COLO829 (cell line): ENCODE results near the gene KCNJ6.

Experiments
- DNase-seq: peaks from one replicate; pipeline ENCODE4 v3.0.0; 2012; ENCODE audit warnings: low spot score

KCNJ6 gene

DNA sequence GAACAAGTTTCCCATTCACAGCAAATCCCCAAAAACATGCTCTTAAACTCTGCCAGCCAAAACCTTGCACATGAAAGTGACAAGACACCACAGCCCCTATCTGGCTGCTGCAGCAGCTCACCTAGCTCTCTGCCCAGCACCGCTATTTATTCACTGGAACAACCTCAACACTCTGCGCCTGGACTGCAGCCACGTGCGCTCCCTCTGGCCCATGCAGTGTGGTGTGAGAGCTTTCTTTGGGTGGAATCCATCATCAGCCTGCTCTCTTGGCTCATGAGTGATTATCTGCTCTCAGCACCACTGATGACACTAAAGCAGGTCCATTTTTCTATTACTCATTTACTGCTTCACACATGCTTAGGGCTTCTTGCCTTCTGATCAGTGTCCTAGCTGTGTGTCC lies 11.4 kb downstream of the KCNJ6 start:
- no peak for DNase-seq

DNA sequence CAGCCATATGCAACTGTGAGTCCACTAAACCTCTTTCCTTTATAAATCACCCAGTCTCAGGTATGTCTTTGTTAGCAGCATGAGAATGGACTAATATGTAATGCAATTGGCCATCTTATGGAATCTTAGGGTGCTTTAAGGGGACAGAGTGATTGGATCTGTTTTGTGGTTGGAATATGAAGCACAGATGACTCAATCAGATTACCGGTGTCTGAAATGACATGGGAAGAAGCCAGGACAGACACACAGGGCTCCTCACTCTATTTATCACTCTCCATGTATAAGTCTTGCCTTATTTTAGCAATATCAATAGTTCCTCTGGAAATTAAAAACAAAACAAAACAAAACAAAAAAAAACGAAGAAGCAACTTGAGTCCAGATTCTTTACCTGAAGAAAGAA lies 12.9 kb downstream of the KCNJ6 start:
- no peak for DNase-seq

DNA sequence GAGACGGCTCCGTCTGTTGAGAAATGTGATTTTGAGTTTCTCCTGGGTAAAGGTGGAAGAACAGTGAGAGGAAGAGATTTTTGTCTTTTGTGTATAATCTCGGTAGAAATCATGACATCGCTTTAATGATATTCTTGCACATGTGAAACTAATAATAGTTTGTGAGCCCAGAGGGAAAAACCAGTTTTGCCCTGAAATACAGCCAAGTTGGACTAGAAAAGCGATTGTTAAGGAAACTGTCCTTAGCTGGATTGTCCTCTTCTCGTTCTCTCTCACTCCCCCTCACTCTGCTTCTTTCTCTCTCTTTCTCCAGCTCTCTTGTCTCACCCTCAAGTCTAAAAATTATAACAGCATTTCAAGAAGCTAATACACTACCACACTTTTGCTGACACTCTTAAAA lies 17.1 kb downstream of the KCNJ6 start:
- DNase-seq = no peak

DNA sequence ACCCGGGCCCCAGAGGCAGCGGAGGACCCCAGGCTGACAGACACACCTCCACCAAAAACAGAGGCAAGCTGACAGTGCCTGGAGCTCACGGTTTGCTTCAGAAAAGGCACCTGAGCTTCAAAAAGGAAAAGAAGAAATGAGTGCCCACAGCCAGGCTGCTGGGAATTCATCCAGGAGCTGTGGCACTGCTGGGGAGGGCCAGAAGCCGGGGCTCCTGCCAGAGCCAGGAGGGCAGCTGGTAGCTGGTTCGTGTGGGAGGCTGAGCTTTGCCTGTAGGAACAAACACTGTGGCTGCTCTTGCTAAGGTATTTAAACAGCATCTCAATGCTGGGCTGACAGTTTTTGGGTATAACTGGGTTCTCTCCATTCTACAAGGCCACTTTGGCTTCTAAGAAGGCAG lies 19.5 kb downstream of the KCNJ6 start:
- DNase-seq = no peak

DNA sequence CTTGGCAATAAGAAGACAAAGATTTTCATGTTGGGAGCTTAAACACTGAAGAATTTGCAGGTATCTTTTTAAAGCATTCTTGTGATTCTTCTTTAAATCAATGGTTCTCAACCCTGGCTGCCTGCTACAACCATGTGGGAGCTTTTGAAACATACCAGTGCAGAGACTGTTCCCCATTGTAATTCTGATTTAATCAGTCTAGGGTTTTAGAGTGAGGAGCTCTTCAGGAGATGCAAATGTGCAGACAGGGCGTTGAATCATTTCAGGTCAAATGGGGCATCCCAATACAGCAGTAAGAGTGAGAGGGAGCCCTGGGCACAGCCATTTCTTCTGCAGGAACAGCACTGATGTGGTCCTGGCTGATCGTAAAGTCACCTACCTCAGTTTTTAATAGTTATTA lies 24.3 kb downstream of the KCNJ6 start:
- DNase-seq = no peak

DNA sequence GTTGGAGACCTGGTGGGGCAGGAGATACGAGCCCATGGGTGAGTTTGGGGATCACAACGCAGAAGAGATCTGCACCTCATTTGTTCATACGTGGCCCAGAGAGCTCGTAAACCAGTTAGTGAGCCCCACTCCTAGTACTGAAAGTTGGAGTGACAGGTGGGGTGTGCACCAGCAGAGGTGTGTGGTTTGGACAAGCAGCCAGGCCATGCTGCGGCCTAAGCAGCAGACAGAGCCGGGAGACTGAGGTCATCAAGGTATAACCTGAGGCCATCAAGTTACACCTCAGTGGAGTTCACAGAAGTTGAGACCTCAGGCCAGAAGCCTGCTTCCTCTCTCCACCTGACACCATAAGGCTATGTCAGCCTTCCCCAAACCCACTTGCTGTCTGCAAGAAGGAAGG lies 27.6 kb downstream of the KCNJ6 start:
- DNase-seq = no peak

DNA sequence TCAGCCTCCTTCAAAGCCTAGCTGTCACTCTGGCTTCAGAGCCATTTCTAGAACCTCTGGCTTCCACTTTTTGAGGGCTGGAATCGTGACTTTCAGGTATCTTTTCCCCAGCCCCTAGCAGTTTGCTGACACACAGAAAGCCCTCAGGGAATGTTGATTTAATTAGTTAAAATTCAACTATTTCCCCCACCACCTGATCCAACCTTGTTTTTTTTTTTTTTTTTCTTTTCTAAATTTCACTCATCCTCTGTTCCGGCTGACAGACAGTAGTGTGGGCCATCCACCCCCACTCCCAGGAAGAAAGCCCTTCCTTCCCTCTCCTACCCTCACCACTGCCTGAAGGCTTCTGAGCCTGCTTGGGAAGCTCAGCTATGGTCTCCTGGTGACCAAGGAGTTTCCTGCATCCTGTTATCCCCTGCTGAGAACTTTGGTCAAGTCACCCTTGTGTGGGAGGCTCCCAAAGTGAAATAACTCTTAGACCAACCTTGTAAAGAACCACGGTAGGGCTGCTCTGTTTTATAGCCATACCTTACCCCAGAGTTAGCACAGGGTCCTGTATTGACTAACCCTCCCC lies 29.4 kb downstream of the KCNJ6 start:
- no peak for DNase-seq

DNA sequence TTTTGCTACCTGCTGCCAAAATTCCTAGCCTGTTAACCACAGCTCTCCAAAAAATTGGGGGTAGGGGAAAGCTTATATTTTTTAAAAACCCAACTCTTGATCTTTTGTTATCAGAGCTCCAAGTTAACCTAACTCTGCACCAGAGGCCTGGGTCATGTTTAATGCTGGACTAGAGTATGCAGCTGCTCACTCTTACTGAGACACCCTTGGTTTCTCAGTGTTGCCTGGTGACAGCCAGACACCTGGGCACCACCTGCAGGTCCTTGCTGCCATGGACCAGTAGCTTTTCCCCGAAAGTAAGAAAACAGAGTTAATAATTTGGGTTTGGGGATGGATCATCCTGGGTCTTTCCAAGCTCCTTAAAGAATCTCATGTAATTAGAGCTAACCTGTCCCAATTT lies 30.1 kb downstream of the KCNJ6 start:
- DNase-seq = no peak

DNA sequence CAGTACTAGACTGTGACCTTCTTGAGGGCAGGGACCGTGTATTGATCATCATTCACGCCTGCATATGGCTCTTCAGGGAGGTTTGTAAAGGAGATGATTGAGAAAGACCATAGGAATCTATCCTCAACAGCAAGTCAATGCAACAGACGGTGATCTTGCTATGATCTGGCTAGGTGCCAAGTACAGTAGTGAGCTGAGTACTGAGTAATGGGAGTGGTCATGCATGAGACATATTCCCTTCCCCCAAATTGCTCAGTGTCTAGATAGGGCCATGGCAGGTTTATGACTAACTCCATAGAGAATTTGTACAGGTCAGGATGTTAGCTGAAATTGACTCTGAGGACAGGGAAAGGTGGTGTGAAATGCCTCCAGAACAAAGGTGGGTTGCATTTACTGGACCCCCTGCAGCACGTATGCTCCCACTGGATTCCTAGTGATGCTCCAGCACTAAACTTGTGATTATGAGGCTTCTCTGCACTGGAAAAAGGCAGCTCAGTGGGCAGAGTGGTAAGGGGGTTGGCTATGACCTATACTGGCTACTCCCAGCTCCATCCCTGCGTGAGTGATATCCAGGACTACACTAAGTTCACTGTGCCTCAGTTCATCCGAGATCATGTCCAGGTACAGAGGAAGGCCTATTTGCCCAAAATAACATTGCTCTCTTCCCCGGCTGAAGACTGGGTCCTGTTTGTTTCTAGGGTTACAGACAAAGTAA lies 37.2 kb downstream of the KCNJ6 start:
- DNase-seq = no peak

DNA sequence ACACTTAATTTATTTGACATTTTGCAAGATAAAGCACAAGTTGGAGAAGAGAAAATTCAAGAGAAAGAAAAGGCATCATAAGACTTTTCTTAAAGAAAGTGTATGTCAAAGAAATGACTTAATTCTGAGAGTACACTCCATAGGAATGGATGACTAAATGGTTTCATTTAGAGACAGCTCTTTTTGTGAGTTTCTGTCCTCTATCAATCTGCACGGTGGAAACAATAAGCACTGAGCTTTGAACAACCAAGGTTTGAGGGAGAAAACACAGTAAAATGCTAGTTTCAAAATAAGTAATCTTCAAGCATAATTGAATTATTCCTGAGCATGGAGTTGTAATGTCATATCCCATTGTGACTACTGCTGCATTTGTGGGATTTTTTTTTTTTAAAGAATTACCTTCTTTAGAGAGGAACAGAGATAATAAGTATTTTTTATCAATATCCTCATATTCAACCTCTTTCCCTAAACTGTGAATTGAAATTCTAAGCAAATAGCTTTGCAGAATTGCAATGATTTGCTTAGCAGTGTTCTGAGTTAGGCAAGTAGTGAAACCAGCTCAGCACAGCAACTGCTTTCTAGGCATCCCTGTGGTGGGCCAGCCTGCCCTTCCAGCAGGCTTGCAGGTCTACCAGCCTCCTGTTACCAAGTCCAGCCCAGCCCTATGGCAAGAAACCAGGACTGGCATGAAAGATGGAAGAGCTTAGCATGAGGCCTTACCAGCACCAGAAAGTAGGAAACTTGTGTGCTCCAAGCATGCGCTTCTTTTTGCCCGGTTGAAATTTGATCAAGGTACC lies 38.2 kb downstream of the KCNJ6 start:
- no peak for DNase-seq

DNA sequence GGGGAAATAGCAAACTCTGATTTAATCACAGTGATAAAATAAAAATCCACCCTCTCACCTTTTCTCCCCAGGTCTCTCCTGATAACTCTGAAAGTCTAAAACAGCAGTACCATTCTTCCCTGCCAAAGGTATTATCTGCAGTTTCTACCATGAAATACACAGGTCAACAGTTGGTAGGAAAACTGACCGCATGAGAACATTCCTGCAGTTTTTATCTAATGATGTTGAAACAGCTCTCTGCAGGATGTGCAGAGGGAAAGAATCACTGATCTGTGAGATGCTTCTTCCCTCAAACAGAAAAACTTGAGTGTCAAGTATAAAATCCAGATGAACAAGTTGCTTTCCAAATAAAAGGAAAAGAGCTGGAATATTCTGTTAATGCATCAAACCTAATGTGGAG lies 39.1 kb downstream of the KCNJ6 start:
- no peak for DNase-seq

DNA sequence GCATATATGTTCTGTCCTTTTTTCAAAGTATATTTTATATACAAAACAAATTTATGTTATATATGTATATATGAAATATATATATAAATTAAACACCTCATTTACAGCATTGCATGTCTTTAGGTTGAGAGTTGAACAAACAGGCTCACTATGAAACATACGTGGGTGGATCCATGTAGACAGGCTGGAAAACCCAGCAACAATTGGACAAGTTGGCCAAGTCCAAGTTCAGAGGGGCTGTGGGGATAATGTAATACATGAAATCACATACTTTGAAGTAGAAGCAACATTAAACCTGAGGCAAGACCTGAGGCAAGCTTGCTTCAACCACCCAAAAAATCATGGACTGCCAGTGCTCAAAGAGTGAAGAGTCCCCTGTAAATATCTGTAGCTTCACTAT lies 39.7 kb downstream of the KCNJ6 start:
- no peak for DNase-seq

DNA sequence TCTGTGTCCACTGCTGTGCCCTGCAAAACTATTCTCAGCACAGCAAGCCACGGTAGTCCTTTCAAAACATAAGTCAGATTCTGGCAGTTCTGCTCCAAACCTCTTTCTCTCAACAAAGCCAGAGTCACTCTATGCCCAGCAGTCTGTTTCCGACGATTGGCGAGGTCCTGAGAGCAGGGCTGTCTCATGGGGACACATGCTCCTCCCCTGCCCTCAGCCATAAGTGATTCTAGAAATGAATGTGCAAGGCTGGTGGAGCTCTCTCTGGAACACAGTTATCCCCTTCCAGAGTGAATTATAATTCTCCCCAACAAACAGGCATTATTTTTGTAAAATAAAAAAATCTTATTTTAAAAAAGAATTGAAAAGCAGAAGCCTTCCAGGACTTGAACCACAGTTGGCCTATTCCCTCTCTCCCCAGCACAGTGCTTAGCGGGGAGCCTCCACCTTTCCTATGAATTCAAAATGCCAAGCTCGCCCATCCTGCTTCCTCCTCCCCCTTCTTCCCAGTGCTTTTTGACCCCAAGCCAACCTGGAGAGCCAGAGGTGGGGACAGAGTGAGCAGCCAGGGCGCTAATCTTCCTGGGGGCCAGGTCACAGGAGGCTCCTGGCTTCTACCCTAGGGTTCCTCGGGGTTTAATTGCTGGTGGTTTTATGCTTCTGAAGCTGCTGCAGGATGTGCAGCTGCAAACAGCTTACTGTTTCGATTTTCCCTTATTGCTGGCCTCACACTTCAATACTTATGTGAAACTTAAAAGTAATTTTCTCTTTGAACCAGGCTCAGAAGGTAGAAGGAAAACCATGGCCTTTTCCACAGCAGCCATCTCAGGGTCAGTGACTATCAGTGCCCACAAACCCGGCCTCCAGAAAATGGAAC lies 41.1 kb downstream of the KCNJ6 start:
- no peak for DNase-seq

DNA sequence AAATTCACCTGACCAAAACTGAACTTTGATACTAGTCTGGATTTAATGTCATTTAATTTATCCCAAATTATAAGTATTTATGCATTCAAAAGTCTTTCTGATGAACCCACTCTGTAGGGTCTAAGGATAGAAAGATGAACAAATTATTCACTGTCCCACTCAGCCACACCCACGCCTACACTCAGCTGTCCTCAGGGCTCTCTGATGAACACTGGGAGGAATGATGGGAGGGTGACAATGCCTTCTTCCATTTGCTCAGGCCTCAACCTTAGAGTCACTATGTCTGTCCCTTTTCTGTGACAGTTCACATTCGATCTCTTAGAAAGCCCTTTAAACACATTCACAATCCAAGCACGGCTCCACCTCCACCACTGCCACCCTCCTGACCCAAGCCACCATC lies 41.8 kb downstream of the KCNJ6 start:
- DNase-seq = no peak

DNA sequence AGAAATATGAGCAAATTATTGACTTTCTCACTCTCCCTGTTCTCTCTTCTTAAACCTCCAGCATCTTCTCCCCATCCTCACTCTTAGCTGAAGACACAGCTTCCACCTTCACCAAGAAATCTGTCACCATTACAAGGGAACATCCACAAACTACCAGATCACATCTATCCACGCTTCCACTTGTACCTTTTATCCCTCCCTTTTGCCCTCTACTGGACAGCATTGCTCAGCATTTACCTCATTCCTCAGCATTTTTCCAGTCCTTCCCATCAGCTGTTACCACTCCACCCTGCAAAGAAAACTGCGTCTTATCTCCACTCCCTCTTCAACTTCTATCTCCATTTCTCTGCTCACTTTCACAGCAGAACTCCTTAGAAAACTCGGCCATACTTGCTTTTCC lies 42.6 kb downstream of the KCNJ6 start:
- DNase-seq = no peak

DNA sequence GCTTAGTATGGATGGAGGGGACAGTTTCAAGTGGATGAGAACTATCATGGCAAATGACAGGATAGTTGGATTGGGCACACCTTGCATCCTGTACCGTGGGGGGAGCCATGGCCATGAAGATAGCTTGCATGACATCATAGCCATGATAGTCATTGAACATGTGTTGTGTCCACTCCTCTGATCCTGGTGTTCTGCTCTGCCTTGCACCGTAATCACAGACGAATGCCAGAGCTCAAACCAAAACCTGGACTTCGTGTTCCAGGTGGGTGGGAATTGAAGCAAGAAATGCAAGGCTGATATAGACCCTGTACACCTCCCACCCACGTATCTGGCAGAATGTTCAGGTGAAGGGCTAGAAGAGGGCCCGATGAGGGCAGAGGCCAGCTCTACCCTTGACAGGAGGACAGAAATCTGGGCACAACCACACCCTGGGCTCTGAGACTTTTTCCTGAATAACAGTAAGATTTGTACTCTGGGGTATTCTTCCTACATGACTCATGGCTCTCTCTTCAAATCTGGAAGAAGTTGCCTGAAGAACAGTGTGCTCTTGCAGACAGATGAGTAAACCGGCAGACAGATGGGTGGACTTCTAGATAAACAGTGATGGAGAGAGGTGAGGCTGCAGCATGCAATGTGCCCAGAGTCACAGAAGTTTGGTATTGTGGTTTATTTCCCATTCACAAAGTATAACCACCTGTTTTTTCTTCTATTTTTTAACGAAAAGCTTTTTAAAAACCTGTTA lies 45.0 kb downstream of the KCNJ6 start:
- no peak for DNase-seq

DNA sequence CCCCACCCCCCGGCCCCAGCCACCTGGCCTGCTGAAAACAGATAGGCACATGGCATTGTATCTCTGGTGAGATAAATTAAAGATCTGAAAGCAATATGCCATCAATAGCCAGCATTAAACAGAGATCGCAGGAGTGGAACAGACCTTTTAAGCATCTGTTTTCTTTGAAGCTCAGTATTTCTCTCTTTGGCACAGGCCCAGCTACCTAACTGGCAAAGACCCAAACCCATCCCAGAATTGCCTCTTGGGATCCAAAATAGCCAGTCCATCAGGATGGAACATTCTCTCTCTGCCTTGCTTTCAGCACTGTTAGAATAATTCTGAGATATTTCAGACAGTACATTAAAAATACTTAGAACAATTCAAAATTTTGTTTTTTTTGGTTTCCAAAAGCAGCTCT lies 46.0 kb downstream of the KCNJ6 start:
- DNase-seq = no peak

DNA sequence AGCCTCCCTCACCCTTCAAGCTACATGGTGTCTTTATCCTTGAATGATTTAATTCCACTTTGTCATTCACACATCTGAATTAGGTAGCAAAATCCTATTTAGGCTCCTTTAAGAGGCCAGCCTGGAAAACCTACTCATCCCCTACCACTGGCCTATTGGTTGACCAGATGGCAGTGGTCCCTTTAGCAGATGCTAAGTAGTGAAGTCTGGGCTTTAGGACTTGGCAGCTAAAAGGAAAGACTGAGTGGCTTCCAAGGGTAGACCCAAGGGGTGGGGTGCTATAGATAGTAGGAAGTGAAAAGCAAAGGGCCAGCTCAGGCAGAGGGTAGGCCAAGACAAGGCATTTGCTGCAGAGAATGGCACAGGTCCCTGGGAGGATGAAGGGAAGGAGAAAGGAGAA lies 46.6 kb downstream of the KCNJ6 start:
- DNase-seq = no peak

DNA sequence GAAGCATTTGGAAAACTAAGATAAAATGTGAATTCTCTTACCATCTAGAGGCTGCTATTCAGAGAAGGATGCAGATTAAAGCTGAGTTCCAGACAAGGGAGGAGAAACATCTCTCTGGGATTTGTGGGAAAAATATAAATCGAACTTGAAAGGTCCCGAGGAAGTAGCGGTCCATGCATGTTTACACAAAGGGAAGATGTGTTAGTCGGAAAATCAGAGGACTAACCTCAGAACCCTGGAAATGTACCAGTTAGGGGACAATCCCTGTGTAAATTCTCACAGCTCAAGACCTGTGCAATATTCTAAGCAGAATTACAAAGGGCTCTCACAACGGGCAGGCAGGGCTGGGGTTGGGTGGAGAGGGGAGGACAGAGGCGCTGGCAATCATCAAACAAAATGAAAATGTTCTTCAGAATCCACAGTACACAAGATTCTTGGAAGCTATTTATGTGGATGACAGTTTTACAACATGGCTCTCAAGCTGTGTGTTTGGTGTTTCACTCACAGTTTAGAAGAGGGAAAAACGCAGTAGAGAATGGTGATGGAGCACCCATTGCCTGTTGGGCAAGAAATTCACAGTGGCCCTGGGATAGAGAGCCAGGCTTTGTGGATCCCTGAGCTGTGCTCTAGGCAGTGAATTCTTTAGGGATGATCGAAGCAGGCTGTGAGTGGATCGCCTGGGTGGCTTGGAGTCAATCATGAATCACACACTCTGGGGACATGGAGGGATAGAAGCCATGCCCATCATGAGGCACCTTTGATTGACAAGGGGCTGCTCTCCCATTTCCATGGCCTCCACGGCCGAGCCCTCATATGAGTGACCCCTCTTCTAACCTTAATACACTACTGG lies 47.6 kb downstream of the KCNJ6 start:
- DNase-seq = no peak

DNA sequence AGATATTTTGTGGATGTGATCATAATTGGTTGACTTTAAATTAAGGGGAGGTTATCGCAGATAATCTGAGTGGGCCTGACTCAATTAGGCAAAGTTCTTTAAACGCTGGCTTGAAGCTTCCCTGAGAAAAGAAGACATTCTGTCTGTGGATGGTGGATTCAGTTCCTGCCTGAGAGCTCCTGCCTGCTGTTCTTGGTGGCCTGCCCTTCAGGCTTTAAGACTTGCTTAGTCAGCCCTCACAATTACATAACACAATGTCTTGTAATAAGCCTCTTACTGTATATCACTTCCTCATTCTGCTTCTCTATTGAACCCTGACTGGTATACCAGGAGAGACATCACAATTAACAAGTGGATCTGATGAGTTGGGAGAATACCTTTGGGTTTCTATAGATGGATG lies 50.2 kb downstream of the KCNJ6 start:
- no peak for DNase-seq

DNA sequence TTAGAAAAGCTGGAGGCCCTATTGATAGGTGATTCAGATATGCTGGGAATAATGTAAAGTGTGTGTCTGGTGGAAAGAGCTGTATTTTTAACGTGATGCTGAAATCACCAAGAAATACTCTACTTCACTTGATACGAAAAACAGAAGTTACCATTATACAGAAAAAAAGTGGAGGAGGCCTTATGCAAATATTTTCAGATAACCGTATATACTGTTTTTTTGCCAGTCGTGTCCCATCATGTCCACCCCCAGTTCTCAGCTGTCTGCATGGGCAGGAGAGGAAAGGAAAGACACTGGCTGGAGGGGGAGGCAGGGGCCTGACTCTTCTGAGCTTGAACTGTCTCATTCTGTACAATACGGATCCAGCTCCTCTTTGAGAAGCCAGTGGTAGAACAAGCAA lies 51.1 kb downstream of the KCNJ6 start:
- no peak for DNase-seq
